Subcutaneous adipose tissue (tissue), 4 donors: Measurements from ENCODE around the gene IGSF9. TPM values are rescaled to one million over a fixed set of nuclear protein-coding genes. Genes with fewer than 3 reads are reported as not detected.

Experiments
- CTCF ChIP-seq: fragments of 450-650 bp; IDR thresholded peaks from one replicate; pipeline ENCODE4 v1.5.1; 2016; ENCODE audit warnings: low read depth, mild to moderate bottlenecking, control low read depth, antibody characterized with exemption, moderate library complexity
- total RNA-seq, 4 donors: library from RNA; depleted of rRNA; stranded (reverse); fragments of >200 nt; gene quantifications; one replicate each; pipeline ENCODE4 v1.1.0, GENCODE V29; 2016

Gene IGSF9
- total RNA-seq, 4 donors from 2014 or later: 0.17 to 0.33 TPM; not detected in 2

GRCh38 chr1:159941141-159941540 is 4.3 kb downstream of the IGSF9 start:
- no peak for TF ChIP-seq CTCF

- TF ChIP-seq CTCF: no peak
Measured at GRCh38 chr1:159940006-159940620, 5.3 kb downstream of the IGSF9 start.

- no peak for TF ChIP-seq CTCF
Measured at GRCh38 chr1:159939678-159940002, 5.8 kb downstream of the IGSF9 start.

GRCh38 chr1:159938905-159939677 is 6.3 kb downstream of the IGSF9 start:
- no peak for TF ChIP-seq CTCF

GRCh38 chr1:159938211-159938852 is 7.1 kb downstream of the IGSF9 start:
- TF ChIP-seq CTCF: no peak

- TF ChIP-seq CTCF: no peak
Measured at GRCh38 chr1:159937054-159937750, 8.2 kb downstream of the IGSF9 start.
